DMS153 treated with DMSO at 0.1 percent for 48 hours (cell line): ENCODE measurements around the gene LAMA1.

Experiments
- DNase-seq: peaks from one replicate; lab custom pipeline; 2025; ENCODE audit not compliant: unreplicated experiment; lab: John Stamatoyannopoulos, UW

The LAMA1 gene

GRCh38 chr18:7000484-7001096 is 117.0 kb downstream of the LAMA1 start:
- no peak for DNase-seq

DNA sequence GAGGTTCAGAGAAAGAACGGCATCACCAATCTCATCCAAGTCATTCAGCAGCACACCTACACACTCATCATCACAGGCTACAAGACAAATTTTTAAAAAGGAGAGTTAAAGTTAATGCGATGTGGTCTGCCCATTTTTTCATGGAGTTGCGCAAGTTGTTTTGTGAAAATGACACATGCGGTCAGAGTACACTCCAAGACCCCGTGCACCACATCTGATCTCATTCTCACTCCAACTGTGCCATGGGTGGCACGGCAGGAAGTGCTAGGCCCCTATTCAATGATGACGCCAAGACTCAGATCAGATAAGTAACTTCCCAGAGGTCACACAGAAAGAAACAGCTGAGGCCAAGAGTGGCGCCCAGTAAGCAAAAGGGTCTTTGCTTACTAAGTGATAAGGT is 119.8 kb downstream of the LAMA1 start:
- DNase-seq, result no peak

- DNase-seq, result no peak
These were observed 122.7 kb downstream of the LAMA1 start for GRCh38 chr18:6994771-6995430.

DNA sequence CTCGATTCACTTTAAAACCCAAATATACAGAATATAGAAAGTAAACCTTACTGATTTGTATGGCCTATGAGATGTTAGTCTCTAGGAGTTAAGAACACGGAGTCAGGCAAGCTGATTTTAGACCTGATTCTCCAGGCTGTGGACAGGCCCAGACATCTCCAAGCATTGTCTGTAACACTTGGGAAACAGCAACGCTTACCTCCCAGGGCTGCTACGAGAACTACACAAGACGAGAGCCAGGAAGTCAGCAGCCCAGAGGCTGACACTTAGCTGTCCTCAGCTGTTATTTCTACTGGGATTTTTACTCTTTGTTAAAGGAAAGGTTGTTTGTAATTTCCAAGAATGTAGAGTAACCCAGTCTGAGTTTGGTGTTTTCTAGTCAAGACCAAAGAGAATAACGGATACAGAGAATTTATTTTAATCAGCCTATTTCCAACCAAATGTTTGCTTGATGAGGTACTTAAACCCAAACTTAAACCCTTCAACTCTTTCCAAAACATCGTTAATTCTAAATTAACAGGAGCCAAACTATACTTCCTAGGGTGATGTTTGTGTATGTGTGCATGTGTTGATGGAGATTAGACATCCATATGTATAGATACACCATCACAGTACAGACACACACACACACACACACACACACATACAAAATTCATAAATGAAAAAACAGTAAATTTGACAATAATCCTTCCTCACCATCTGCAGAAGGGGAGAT is 123.4 kb downstream of the LAMA1 start:
- no peak for DNase-seq

DNA sequence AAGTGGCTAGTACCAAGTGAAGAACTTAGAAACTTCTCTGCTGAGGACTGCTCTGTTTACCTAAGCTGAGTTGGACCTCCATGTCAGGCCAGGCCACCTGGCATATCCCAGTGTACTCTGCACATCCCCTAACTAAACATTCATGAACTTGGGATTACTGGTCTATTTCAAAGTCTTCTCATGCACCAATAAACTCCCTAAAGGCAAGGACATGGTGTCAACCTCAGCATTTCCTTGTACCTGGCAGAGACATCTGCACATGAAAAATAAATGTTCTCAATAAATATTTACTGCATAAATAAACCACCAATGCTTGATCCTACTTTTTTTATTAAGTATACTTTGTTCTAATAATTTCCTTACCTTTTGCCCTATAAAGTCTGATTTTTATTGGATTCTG is 124.8 kb downstream of the LAMA1 start:
- no peak for DNase-seq

DNA sequence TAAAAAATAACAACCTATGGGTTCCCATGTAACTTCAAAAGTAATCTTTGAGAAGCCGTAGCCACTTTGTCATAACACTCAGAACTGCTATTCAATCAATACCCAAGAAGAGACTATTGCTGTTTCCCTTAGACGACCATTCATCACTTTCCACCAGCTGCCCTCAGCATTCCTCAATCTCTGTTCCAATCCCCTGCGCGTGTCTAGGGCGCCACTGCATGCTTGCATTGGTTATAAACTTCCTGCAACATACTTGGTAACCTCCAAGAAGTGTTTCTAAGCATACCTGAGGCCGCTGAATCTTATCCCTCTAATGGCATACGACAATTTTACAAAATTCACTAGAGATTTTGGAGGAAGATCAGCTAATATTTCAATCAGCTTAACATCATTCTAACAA is 134.2 kb downstream of the LAMA1 start:
- DNase-seq, result no peak

DNA sequence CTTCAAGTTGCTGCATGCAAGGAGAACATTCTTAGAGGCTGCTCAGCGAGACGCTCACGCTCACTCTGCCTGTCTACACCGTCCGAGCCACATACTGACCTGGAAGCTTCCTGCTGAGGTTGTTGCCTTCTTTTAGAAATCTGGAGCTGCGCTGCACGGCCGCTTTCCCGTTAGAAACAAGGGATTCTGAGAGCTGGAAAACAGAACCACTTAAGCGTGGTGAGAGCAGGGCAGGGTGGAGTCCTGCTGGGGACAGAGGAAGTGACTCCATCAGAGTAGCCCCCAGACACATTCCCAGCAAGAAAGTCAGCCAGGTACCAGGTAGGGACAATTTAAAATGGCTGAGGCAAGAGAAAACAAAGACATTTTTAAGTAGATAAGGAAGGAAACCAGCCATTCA is 135.2 kb downstream of the LAMA1 start:
- no peak for DNase-seq

- DNase-seq, result no peak
These were observed 137.2 kb downstream of the LAMA1 start for GRCh38 chr18:6980363-6980762.

DNA sequence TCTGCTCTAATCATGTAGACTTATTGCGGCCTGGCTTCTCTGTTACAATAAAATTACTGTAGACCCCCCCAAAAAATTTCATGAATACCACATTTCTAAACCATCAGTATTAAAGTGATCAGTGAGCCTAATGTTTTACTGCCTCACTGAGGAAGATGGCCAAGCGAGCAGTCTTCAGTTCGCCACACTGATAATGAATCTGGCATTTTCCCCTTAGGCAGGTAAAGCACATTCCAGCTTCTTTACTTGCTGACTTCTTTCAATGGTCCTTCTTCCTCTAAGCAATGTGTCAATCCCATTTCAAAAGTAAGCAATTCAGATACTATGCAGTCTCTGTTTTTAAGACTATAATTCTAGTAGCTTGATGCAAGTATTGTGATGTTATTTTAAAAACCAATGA is 137.6 kb downstream of the LAMA1 start:
- no peak for DNase-seq

GRCh38 chr18:6976935-6977334 is 140.7 kb downstream of the LAMA1 start:
- DNase-seq, result no peak

DNA sequence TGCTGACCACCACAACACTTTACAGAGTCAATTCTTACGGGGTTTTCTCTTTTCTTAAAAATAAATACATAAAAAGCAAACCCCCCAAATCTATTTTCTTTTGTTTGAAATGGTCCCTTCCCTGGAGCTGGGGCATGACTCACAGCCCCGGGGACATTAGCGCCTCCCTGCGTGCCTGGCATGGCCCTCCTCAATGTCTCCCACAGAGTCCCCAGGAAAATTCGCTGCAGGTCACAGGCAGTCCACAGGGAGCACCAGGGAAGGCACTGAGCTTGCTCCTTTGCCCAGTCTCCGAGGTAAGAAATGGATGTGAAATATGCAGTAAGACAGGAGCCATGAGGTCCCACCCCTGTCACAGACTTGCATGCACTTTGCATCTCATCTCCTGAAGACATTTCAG is 142.5 kb downstream of the LAMA1 start:
- DNase-seq, result no peak

GRCh38 chr18:6971823-6972478 is 145.6 kb downstream of the LAMA1 start:
- DNase-seq, result no peak

GRCh38 chr18:6963452-6964097 is 154.0 kb downstream of the LAMA1 start:
- no peak for DNase-seq

- DNase-seq, result no peak
These were observed 154.8 kb downstream of the LAMA1 start for GRCh38 chr18:6962571-6963451.

DNA sequence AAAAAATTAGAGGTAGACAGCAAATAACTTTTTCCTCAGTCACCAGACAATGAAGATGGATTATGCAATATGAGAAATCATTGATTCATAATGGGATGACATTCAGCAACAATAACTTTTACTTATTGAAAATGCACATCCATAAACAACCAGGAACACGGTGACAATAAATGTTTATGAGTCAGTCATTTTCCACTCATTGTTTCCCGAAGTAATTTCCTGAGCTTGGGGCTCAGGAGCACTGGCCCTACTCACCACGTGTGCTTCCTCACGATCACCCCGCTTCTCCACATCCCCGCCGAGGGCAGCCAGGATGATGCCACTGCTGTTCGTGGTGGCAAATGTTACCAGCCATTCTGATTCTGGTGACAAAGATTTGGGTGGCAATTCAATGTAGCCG is 156.3 kb downstream of the LAMA1 start:
- DNase-seq, result no peak

DNA sequence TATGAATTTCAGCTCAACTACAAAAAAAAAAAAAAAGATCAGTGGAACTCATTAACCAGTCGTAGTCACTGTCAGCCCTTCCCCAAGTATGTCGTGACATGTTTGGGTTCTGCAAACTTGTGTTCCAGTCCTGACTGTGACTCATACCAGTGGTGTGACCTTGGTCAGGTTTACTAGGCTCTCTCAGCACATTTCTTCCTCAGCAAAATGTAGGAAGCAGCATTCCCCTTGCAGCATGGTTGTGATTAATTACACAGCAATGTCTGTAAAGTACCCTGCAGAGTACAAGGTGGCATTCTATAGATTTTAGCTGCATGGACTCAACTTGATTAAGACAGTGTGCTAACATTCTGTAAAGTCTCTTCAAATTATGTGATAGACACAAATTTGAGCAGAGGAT is 156.9 kb downstream of the LAMA1 start:
- no peak for DNase-seq

DNA sequence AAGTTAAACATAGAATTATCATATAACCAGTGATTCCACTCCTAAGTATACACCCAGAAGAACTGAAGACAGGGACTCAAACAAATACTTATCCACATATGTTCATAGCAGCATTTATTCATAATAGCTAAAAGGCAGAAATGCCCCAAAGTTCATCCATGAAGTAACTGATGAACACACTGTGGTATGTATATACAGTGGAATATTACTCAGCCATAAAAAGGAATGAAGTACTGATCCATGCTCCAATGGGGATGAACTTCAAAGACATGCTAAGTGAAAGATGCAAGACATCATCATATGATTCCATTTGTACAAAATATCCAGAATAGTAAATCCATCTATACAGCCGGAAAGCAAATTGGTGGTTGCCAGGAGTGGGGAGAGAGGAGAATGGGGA is 157.5 kb downstream of the LAMA1 start:
- DNase-seq, result no peak

DNA sequence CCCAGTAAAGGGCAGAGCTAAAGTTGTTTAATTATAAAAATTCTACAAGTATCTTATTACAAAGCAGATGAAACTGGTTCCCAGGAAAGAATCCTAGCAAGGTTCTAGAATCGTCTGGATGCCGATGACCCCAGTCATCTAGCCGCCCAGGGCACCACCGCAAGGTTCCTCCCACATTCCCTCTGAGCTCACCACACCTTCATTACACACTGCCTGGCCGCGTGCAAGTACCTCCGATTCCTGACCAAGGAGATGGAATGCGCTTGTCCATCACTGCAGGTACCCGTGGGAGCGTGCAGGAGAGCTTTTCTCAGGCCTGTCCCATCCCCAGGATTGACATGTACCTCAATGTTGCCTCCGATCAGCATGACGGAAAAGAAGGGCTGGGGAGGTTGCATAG is 158.5 kb downstream of the LAMA1 start:
- DNase-seq, result no peak

- no peak for DNase-seq
These were observed 160.6 kb downstream of the LAMA1 start for GRCh38 chr18:6956999-6957398.

DNA sequence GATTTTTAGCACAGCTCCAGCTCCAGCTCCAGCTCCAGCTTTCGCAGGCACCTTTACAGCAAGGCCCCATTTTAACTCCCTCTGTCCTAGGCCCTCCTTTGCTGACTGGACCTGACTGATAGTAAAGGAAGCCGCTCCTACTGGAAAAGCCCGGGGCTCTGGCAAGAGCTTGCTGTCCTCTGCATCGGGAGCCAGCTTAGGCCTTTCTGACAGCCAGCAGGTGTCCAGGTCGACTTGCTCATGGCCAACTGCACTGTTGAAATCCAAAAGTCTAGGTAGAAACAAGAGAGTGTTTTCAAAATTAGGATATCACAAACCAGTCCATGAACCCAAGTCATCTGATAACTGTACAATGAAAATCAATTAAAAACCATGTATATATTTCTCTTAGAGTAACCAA is 161.1 kb downstream of the LAMA1 start:
- no peak for DNase-seq

- no peak for DNase-seq
These were observed 162.3 kb downstream of the LAMA1 start for GRCh38 chr18:6955304-6955703.
